Subcutaneous preadipocyte (primary cell): ENCODE measurements around the gene NBDY. TPM values are rescaled to one million over a fixed set of nuclear protein-coding genes. Genes with fewer than 3 reads are reported as not detected.

Source experiments
- total RNA-seq: library from RNA; depleted of rRNA; stranded (reverse); fragments of >200 nt; gene quantifications from 2 replicates; pipeline ENCODE4 v1.2.3, GENCODE V29; 2012

Gene NBDY
- 7.2 and 8.5 TPM in 2 replicates for total RNA-seq

GRCh38 chrX:56729152-56729850 is at the start of gene NBDY:
TSS of gene NBDY (plus strand) at chrX:56729243. CDS start at chrX:56729354, 111 bp downstream.

Other genes with a start within 250 kb of the NBDY start
- 11.8 and 14.5 TPM in 2 replicates for gene UBQLN2, start 165.6 kb upstream of the NBDY start, total RNA-seq